ENCODE data around the gene RGS2.

RGS2 gene

GRCh38 chr1:192797143-192797542, 11.7 kb upstream of the RGS2 start:
- no peak for DNase-seq

- no peak for DNase-seq
Measured at GRCh38 chr1:192797891-192798290, 10.9 kb upstream of the RGS2 start.

GRCh38 chr1:192801451-192801850, 7.4 kb upstream of the RGS2 start:
- DNase-seq: no peak

- no peak for DNase-seq
Measured at GRCh38 chr1:192802406-192802805, 6.4 kb upstream of the RGS2 start.

GRCh38 chr1:192803501-192803900, 5.3 kb upstream of the RGS2 start:
- DNase-seq: no peak

- DNase-seq: no peak
Measured at GRCh38 chr1:192805832-192806323, 3.0 kb upstream of the RGS2 start.

- peak; percentile 0 for DNase-seq
Measured at GRCh38 chr1:192807211-192808162, 1.4 kb upstream of the RGS2 start.

GRCh38 chr1:192808163-192808517, 699 bp upstream of the RGS2 start:
- no peak for DNase-seq

- DNase-seq: peak; percentile 38
Measured at GRCh38 chr1:192809307-192810252, 741 bp downstream of the RGS2 start.

GRCh38 chr1:192810253-192810880, 1.5 kb downstream of the RGS2 start:
- no peak for DNase-seq

GRCh38 chr1:192811006-192811405, 2.2 kb downstream of the RGS2 start:
- no peak for DNase-seq

- no peak for DNase-seq
Measured at GRCh38 chr1:192811594-192812239, 2.9 kb downstream of the RGS2 start.

GRCh38 chr1:192812420-192813209, 3.8 kb downstream of the RGS2 start:
- DNase-seq: no peak

GRCh38 chr1:192814805-192815204, 6.0 kb downstream of the RGS2 start:
- no peak for DNase-seq

- no peak for DNase-seq
Measured at GRCh38 chr1:192817246-192817645, 8.4 kb downstream of the RGS2 start.

GRCh38 chr1:192821296-192821695, 12.5 kb downstream of the RGS2 start:
- DNase-seq: no peak

- DNase-seq: no peak
Measured at GRCh38 chr1:192824511-192824910, 15.7 kb downstream of the RGS2 start.

- no peak for DNase-seq
Measured at GRCh38 chr1:192826791-192827546, 18.1 kb downstream of the RGS2 start.

- DNase-seq: no peak
Measured at GRCh38 chr1:192830595-192831246, 21.9 kb downstream of the RGS2 start.

- no peak for DNase-seq
Measured at GRCh38 chr1:192831706-192832355, 23.0 kb downstream of the RGS2 start.
